Caki2 (cell line): ENCODE measurements around the gene BCL2. TPM values are rescaled to one million over a fixed set of nuclear protein-coding genes. Genes with fewer than 3 reads are reported as not detected.
A peak's percentile ranks its signal among the peaks of the same experiment; 100 is the strongest.

Experiments
- DNase-seq: peaks from one replicate; pipeline ENCODE4 v3.0.0-alpha.2; 2015; ENCODE audit warnings: low read depth
- in situ Hi-C: cut with HindIII; loops from 2 replicates; pipeline ENCODE4 v1.10.0; 2016; ENCODE audit warnings: low sequenced_read_pairs, low pct_unique_long_range_greater_than_20kb, mixed read lengths
- total RNA-seq: library from RNA; depleted of rRNA; stranded (reverse); fragments of >200 nt; shearing (Covaris generic); gene quantifications from 2 replicates; pipeline ENCODE4 v1.2.3, GENCODE V29; 2014; ENCODE audit warnings: low replicate concordance

BCL2 gene
- total RNA-seq, 1 experiment from 2014 or later, result 5.1 TPM

DNA sequence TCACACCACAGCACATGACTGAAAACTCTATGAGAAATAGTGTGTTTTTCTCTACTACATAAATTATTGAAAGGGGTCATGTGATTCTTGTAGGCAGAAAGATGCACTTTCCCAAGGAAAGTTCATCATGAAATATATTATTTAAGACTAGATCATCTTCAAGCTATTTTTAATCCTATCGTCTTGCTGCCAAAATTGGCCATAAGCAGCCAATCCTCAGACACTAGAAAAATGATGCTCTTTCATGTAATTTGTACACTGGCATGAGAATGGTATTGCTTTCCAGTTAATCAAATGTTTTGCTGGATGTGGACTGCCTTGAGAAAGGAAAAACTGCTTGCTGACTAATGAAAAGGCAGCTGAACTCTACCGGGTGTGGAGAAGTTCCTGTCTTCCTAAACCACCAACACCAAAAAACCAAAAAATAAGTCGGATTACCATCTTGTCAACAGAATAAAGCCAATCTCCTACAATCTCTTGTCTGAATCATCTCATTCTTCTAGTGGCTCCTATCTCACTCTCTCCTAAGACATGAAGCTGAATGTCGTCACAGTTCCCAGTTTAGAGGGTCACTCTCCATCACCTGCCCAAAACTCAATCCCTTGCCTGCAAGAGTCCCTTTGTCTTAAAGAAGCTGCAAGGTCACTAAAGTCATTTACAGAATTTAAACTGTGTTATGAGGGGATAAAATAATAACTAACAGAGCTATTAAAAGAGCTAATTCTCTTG lies 5.3 kb downstream of the BCL2 start:
- in situ Hi-C loops, result no loop called here
- no peak for DNase-seq

DNA sequence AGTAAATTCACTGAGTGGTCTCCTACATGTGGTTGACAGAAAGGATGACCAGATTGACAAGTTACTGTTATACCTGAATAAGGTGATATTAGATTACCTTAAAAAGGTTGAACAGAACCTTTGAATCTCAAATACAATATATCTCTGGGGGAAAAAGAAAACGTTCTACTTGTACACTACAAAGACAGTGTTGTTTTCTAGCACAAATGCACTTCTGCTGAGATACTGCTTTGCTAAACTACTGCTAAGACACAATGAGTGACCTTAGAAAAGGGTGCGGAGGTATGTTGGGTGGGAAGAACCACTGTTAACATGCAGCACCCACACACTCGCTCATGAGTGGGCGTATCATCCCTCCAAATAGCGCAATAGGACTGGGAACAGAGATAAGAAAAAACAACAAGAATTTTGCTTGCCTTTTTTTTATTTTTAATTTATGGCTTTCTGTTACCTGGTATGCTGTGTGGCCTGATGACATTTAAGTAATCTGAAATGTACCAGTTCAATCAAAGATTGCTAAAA lies 6.1 kb downstream of the BCL2 start:
- in situ Hi-C loops, result no loop called here
- no peak for DNase-seq

DNA sequence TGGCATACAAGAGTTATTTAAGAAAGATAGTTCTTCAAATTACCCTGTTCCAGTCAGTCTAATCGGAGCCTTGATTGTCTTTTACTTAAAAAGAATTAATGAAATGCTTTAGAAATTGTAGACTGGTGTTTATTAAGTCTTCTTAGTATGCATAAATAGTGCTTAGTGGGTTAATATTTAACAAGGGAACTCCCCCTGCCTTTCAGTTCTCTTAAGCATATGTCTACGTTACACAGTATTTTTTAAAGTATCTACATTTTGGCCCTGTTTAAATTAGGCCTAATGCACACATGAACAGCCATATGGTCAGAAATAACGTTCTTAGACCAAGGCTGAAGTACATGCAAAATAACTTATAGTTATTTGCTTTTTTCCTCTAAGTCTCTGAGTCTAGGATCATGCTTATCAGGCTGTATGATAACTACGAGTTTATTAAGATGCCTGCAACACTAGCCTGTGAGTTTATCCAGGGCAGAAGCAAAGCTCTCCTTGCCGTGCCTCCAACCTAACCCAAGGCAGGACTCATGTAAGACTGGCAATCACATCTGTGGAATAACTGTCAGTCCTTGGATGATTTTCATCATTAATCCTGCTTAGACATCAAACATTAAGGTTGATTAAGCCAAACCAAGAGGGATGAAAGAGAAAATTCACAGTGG lies 6.7 kb downstream of the BCL2 start:
- no peak for DNase-seq
- in situ Hi-C loops, result no loop called here

DNA sequence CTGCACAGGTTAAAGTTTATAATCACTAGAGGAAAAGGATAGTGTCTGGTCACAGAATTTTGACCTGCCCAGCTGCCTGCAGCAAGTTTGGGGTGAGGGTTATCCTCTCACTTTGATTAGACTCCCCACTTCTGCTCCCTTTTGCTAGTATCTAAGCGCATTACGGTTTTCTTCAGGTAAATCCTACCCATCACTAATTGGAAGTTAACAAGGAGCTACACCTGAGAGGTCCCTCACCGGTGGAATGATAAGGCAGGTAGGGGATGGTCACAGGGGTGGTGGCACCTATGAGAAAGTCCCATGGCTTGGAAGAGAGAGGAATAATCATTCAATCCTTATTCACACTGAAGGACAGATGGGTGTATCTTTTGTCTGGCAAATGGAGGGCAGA lies 7.6 kb downstream of the BCL2 start:
- no peak for DNase-seq
- in situ Hi-C loops, result no loop called here

DNA sequence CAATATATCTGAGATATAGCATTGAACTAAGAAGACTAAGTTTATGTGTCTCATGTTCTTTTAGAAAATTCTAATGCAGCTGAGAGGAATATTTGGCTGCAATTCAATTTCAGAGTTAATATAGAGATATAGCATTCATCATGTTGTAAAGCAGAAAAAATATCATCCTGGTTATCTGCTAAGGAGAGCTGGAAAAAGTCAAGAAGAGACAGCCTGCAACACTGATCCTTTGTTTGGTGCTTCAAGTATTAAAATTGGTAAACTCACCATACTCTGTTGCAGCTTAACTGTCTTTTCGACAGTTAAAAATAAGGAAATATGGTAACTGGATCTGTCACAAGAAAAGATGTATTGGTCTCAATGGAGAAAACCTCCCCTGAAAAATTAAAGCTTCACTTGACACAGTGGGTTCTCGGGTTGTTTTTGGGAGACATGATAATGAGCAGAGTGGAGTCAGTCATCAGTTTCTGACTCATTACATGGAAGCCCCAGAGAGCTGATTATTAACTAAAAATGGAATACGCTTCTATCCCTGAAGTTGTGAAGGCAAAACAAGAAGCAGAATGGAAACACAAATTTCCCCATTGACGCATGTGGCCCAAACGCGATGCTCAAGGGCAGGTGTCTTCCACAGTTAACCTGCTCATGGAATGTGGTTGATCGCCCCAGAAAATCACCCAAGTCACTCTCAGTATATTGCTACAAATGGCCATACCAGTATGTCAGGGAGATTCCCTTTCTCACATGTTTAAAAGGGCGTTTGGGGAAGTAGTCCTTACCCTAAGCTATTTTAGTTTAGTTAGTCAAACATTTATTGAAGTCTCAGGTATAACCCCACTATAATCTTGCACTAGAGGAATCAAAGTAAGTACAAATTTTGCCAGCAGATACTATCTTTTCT lies 8.2 kb downstream of the BCL2 start:
- in situ Hi-C loops, result no loop called here

DNA sequence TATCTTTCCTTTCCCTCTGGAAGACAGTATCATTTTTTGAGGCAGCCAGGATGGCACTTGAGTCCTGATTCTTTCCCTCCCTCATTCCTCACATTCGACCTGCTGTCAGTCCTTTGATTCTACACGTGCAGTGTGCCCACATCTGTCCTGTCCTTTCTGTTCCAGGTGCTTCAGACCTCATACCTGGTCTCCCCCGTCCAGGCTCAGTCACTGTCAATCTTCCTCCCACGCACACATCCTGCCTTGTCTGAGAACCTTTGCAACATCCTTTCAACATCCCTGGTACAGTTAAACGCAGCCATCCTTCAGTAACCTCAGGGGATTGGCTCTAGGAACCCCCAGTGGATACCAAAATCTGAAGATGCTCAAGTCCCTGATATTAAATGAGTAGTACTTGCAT lies 10.1 kb downstream of the BCL2 start:
- DNase-seq, result no peak
- in situ Hi-C loops, result no loop called here

More for the DNA sequence above, 8.2 kb downstream of the BCL2 start:
- DNase-seq, result peak; percentile 54

DNA sequence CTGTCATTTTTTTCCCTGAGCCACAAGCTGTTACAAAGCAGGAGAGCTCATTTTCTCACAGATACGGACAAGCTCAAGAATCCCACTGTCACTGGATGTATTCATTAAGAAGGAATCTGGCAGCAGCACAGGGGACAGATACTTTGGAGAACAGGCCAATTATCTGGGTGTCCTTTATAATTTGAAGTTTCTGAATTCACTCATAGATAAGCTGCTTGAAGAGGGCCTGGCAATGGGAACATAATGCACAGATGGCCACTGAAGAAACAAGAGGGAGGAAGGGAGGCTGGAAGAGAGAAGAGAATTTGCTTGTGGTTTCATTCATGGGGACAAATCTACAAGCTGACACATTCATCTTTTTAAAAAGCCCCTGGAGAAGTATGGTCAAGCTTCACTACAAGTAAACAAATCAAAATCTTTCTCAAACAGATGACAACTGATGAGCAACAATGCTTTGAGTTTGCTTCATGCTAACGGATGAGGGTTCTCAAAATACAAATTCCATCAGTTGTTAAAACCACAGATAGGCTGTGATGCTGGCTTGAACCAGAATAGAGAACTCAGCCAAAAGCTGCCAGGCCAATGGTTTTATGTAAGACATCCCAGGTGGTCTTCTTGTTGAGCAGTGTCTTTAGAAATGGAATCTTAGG lies 11.9 kb downstream of the BCL2 start:
- in situ Hi-C loops, result no loop called here
- DNase-seq, result no peak

DNA sequence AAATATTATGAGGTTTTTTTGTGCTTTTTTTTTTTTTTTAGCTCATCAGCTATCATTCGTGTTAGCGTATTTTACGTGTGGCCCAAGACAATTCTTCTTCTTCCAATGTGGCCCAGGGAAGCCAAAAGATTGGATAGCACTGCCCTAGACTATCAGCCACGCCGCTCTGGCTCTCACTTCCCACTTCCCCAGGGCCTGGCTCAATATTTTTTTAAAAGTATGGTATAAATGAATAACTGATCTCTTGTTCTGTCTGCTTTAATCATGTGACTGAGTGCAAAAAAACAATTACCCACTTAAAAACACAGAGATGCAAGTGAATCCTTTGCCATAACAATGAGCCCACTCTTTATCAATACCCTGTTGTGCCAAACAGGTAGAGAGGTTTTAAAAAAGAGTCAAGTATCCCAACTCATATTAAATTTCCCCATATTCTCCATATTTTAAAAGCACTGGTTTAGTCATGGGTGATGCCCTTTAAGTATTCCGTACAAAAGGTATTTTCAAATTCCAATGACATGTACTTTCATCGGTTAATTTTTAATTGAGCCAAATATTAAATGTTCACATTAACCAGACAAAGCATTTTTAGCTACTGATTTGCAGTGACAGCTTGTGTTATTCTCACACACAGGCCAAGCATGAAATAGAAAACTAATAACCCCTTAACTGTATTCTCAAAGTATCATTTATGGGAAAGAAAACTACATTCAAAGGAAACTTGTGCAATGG lies 12.6 kb downstream of the BCL2 start:
- DNase-seq, result peak; percentile 69
- in situ Hi-C loops, result no loop called here

DNA sequence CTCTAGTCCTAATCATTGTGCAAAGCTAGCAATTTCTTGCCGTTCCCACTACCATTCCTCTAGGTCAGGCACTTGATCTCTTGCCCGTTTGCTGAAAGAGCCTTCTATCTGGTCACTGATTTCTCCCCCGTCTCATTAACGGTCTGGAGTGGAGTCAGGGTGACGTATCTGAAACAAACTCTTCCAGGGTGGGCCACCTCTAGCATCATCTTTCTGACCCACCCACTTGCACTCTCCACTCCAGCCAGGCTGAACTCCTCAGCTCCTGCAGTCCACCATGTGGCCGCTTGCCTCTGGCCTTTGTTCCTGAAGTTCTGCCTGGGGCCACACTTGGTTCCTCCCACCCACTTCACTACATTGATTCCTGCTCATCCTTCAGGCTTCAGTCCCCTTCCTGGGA lies 13.3 kb downstream of the BCL2 start:
- in situ Hi-C loops, result no loop called here
- DNase-seq, result peak; percentile 25

DNA sequence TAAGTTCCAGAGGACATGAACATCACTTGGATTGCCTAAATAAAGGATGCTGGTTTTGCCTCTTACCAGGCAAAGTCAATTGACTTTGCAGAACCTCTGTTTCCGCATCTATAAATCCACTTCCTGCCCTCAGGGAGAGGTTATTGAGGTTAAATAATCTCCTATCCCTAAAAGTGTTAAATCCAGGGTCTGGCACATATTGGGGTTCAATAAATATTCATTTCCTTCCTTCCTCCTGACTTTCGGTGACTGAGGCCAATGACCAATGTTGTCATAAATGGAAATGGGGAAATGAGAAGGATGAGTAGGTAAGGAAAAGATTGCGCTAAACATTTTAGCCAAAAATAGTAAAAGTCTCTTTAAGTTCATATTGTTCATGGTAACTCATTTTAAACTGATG lies 16.0 kb downstream of the BCL2 start:
- no peak for DNase-seq
- in situ Hi-C loops, result no loop called here

DNA sequence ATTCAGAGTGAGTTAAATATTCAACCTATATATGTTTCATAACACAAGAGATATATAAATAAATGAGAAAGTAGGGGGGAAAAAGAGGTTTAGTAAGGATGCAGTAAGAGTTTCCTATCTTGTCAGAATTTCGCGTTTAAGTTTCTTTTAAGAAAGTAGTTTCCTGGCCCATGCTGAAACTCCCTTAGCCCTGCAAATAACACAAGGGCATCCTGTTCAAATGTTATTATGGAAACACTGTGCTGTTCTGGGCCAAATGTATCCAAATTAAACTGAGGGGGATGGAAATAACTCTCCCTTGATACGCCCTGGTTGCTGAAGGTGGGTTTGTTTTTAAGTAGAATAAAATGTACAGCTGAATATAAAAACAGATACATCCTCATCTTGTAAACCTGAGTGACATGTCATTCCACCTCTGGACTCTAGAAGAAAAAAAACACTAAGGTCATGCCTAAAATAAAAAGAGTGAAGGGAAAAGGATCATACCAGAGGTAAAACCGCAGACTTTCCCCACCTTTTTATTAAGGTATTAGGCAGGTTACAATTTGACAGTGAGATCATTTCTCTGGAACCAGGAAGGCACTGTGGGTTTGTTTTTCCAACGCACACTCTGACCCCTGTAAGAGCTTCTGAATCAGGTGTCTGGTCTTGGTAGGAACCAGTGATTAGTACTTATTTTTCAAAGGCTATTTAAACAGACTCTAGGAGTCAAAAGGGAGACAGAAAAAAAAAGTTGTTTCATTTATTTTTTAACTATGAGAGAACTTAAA lies 16.7 kb downstream of the BCL2 start:
- peak; percentile 71 for DNase-seq
- in situ Hi-C loops, result no loop called here

DNA sequence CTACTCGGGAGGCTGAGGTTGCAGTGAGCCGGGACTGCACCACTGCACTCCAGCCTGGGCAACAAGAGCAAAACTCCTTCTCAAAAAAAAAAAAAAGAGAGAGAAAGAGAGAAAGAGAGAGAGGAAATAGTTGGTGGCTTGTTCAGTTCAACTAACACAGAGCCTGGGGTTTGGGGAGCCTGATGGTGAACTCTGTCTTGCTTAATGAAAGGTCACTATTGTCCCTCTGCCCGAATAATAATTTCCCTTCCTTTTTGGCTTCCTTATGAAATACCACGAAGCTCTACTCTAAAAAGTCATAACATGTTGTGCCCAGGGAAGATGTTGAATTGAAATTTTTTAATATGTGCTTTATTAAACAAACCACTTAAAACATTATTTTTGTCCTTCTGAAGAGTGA lies 17.3 kb downstream of the BCL2 start:
- no peak for DNase-seq
- in situ Hi-C loops, result no loop called here

DNA sequence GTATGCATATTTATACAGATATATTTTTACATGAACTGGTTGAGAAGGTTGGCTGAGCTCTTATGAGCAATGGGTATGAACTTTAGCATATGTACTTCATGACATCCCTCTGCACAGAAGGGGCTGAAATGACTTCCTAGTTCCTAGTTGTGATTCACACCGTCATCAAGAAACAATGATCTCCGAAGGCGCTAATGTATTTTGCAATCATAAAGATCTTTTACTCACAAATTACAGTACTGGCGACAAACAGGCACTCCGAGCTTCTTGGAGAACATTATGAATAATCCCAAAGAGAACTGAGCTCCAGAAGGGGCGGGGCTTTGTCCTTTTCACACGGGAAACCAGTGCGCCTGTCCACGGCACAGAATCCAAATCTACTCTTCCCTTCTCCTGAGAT lies 18.1 kb downstream of the BCL2 start:
- in situ Hi-C loops, result no loop called here
- no peak for DNase-seq

DNA sequence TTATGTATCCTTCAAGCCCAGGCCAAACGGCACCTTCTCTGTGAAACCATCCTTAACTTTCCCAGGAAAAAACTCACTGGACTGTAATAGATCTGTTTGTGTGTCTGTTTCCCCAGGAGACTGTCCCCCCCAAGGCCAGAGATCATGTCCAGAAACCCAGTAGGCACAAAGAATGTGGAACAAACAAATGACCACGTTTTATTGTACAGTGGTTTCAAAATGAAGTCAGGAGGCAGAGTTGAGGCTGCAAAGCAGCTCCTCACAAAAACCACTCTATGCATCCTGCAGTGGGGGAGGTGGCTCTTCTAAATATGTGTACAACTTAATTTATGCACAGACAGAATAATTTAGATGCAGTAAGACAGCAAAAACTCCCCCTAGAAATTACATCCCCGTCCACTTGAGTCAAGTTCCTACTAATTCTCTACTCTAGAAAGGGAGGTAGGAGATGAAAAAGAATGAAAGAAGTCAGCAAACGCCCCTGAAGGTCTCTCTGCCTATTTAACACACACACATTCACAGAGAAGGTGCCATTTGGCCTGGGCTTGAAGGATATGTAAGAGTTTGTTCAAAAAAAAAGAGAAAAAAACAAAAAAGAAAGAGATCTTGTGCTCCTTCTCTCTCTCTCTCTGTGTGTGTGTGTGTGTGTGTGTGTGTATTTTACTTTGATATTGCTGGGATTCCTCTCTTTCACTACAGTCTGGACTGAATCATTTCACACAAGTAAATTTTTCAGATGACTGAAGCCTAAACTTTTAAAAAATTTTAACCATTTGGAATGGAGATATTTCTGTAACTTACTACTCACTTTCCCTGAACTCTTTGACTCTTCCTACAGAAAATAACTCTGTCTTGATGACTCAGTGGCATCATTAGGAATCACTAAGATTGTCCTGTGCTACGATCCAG lies 19.5 kb downstream of the BCL2 start:
- in situ Hi-C loops, result no loop called here
- DNase-seq, result peak; percentile 80

DNA sequence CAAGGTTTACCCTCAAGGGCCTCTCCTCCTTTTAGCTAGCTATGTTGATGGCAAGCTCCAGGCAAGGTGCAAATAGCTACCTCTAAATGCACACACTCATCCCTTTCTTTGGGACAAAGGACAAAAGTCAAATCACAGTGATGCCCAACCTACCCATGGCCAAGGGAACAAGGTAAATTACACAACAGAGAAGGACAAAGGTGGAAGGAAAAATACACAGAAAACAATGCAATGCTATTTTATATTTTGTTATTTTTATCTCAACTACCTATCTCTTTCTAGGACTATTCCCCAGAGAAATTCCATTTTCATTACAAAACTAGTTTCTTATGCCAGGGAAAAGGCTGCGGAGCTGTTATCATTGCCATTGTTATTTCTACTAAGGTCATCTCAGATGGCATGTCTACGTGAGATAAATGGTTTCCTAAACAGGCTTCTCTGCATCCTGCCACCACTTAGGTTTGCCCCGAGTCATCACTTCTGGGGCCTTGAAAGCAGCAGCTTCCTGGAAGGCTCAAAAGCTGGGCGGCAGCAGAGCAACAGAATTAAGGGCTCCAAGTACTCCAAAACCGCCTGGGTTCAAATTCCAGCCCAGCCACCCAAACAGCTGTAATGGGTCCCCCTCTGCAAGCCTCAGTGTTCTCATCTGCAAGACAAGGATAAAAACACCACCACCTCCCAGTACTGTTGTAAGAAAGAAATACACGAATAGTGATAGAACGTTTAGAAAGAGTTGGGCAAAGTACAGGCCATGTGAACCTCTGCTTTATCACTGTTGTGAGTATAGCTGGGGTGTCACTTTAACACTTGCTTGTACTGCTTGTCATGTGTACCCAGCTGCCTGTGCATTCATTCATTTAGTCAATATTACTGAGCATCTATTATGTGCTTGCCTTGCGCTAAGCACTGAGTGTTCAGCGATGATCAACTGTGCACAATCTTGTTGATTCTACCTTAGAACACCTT lies 20.9 kb downstream of the BCL2 start:
- in situ Hi-C loops, result no loop called here
- DNase-seq, result peak; percentile 54
